Heart left ventricle (tissue), 13 donors: ENCODE results near the gene ZFAND3.

Source experiments
- POLR2A ChIP-seq, 2 donors: fragments of 450-650 bp; IDR thresholded peaks; one replicate each; pipeline ENCODE4 v1.6.1; 2017; ENCODE audit warnings: antibody characterized with exemption in 2 of 2, mild to moderate bottlenecking in 2 of 2, moderate library complexity in 2 of 2
- TF ChIP-seq, protein P1 (sequence below), 12 donors: fragments of 200-600 bp; sonication (generic) in 4 of 12; IDR thresholded peaks; one replicate each; pipeline versions ENCODE4 v1.5.0 to v1.8.0; 2018 to 2022; ENCODE audit warnings: antibody characterized with exemption in 12 of 12, mild to moderate bottlenecking in 5 of 12
- donor health status: ischemic (EF 13 %, LVEDD 7.1; RV severe dilation, severe dysfunction).
- donor health status: DM: no; HTN: yes; CAD: no.
- donor health status: DM: no; HTN: no; CAD: no.
- donor health status: ischemic (EF 25% LVEDD 6.9; RV normal size, moderate dysfunction).
- donor health status: ischemic (EF 25% LVEDD 5.7; RV mildly dilated, moderate dysfunction).
- donor health status: ischemic (EF 35%, LVEDD 5.7; RV mildly dilated, moderate dysfunction).
- donor health status: nonischemic (EF 11% LVEDD 7.7; RV severe dilation, severe dysfunction).
- donor health status: DM: yes; HTN: yes; CAD: no.
- donor health status: PGD.
- donor health status: ischemic (EF 29% LVEDD 5.4; RV normal size, mild dysfunction).
- donor health status: nonischemic (EF 23%, LVEDD 6.1; RV moderate dilation, normal function).

GRCh38 chr6:37971266-37971665 is 151.7 kb downstream of the ZFAND3 start:
- TF ChIP-seq, protein P1, sequence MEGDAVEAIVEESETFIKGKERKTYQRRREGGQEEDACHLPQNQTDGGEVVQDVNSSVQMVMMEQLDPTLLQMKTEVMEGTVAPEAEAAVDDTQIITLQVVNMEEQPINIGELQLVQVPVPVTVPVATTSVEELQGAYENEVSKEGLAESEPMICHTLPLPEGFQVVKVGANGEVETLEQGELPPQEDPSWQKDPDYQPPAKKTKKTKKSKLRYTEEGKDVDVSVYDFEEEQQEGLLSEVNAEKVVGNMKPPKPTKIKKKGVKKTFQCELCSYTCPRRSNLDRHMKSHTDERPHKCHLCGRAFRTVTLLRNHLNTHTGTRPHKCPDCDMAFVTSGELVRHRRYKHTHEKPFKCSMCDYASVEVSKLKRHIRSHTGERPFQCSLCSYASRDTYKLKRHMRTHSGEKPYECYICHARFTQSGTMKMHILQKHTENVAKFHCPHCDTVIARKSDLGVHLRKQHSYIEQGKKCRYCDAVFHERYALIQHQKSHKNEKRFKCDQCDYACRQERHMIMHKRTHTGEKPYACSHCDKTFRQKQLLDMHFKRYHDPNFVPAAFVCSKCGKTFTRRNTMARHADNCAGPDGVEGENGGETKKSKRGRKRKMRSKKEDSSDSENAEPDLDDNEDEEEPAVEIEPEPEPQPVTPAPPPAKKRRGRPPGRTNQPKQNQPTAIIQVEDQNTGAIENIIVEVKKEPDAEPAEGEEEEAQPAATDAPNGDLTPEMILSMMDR (IDR thresholded peaks at IDR 0.05) = no peak
- TF ChIP-seq POLR2A (IDR thresholded peaks at IDR 0.05) = no peak
